AG20443 (cell line): ENCODE measurements around the gene STK24.

Experiments
- DNase-seq: peaks from one replicate; pipeline ENCODE4 v3.0.0; 2012; ENCODE audit warnings: low spot score, mixed read lengths

STK24 gene

GRCh38 chr13:98489446-98490194, 87.3 kb downstream of the STK24 start:
- no peak for DNase-seq

DNA sequence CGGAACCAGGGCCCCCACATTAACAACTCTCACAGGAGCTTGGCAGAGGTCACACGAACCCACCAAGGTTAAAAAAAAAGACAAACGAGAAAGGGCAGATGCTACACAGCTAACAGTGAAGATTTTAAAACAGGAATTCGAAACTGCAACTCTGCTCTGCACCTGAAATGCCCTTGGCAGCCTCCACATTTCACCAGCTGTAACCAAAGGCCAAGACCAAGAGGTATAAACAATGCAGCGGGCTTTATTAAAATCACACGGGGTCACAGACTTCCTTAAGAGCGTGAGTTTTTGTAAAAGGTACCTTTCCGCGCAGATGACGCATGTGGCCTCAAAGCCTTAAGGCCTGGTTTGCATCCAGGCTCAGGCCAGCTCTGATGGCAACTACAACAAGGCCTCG, 88.2 kb downstream of the STK24 start:
- no peak for DNase-seq

- DNase-seq: no peak
Observed at GRCh38 chr13:98487522-98487921, 89.4 kb downstream of the STK24 start.

GRCh38 chr13:98487016-98487415, 89.9 kb downstream of the STK24 start:
- DNase-seq: no peak

- DNase-seq: no peak
Observed at GRCh38 chr13:98486412-98486811, 90.5 kb downstream of the STK24 start.

DNA sequence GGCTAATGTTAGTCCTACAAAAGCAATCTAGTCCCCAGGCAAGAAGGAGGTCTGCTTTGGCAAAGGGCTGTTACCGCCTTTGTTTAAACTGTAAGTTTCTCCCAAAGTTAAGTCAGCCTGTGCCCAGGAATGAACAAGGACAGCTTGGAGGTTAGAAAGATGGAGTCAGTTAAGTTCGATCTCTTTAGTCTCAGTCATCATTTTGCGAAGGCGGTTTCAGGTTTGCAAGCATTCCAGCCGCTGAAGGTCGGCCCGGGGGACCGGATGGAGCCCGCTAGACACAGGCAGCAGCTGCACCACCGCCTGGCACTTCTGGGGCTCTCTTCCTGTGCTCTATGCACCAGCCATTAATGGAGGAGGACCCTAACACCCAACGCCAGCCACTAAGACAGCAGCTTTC, 91.3 kb downstream of the STK24 start:
- DNase-seq: no peak

DNA sequence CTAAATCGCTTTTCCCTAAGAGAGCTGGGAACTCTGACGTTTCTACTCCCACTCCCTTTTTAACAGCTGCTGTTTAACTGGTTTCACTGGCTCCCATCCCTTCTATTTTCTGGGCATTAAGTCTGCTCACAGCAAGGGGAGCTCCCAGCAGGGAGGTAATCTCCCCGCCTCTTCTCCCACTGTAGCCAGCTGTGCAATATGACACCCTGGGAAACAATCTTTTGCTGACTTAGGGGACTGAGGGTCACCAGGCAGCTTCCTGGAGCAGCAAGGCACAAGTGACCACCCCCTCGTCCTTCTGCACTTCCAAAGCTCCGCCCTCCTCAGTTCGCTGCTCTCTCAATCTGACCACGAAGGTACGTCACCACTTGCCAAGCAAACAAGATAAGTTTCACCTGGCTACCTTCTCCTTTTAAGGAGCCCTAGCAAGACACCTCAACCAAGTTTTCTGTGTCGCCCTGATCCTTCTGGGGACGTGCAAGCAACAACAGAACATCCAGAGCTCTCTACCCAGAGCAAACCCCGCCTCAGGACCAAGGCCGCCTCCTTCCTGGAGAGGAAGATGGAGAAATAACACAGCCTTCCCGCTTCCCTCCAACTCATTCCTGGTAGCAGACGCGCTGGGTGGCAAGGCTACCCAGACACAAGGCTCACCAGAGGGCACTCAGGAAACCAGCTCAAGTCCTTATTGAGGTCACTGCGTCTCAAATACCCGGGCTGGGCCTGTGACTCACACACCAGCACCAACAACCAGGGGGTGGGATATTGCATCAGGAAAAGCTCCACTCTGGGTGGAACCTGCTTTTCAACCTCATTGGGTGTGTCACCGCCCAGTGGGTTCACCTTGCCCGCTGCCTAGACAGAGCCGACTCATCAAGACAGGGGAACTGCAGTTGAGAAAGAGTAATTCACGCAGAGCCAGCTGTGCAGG, 92.4 kb downstream of the STK24 start:
- peak; percentile 90 for DNase-seq

DNA sequence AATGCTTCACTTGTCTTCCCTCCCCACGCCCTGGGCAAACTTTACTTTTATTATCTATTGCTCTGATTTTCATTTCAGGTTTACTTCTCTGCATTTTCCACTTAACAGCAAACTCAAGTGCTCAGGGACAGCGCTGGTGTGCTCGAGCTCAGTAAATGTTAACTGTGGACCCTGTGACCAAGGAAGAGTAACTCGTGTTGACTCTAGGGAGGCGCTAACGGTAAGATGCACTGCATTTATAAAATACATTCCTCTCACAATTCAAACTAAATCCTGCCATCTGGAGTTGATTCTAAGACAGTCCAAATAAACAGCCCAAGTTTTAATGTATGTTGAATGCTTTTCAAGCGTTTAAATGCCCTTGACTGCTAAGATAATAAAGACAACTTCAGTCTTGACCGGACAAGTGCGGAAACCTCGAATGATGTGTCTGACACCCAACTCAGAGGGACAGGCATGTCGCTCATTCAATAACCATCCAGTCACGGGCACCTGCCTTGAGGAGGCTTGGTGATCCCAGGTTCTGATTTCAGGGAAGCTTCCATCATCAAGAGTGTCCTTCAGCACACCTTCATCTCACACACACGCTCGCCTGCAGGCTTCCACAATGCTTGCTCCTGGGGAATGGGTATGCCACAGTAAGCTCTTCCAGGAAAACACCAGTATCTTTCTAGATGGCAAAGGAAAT, 93.2 kb downstream of the STK24 start:
- DNase-seq: no peak

GRCh38 chr13:98482476-98483444, 94.1 kb downstream of the STK24 start:
- peak; percentile 82 for DNase-seq

DNA sequence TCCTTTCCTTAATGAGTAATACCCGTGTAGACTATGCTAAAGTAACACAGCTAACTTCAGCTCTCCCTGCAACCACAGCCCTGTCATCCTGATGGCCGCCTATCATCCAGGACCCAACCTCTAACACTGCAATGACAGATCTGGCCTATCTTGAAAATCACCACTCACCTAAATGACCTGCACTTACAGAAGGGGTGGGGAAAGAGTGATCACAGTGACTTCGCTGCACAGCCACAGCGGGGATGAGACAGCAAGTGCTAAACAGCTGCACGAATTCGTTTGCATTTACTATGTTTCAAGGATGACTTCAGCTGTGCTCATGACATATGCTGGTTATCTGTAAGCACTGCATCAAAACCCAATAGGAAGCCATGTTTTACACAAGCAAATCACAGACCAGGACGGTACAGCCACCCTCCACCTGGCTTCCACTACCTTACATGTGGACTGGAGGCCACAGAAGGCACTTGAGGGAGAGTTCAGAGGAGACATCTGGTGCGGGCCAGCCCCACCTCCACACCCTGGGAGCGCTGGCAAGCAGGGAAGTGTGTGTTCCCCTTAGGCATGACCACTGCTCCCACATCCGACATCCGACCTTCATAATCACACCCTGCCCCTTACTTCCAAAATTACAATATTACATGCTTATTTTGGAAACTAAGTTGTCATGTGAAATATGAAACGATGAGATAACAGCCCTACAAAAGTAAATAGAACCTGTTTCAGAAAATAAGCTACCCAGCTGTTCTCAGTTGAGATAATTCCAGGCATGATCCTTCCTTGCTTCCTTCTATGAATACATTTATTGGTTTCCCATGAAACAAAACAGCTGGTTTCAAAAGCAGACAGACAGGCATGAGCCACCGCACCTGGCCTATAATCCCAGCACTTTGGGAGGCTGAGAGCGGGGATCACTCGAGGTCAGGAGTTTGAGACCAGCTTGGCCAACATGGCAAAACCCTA, 95.7 kb downstream of the STK24 start:
- DNase-seq: no peak

GRCh38 chr13:98479496-98480003, 97.4 kb downstream of the STK24 start:
- no peak for DNase-seq

DNA sequence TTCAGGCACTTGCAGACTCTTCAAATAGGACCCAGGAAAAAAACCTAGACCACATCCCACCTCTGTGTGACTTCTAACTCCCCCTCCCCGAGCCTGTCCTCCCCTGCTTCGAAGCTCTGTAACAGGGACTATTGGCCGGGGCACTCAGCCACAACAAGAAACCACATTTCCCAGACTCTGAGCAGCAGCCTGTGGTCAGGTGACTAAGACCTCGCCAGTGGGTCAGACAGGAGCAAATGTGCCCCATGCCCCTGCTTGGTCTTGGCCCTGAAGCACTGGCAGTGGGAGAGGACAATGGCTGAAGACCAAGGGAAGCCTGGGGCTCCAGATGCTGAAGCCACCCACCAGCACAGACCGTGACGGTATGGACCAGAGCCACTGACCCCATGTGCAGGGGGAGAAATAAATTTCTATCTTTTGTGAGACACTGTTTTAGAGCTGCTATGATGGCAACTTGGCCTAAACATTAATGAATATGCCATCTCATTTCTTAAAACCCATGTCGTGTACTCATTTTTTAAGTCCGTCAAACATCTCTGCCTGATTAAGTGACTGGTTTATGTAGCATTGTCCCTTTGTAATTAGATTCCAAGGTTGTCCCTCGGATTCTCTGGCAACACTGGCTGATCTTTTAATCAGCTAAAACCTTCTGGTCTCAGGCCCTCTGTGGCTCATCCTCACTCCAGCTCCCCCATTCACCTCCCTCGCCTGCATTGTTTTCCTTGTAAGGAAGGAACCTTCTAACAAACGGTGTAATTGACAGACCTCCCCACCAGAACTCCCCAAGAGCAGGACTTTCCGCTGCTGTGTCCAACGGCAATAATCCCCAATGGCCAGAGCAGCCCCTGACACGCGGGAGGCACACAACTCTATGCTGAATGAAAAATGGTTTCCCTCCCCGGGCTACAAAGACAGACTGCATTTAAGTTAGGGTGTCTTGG, 98.4 kb downstream of the STK24 start:
- peak; percentile 52 for DNase-seq

GRCh38 chr13:98476538-98476966, 100.4 kb downstream of the STK24 start:
- peak; percentile 93 for DNase-seq

- DNase-seq: no peak
Observed at GRCh38 chr13:98476106-98476505, 100.8 kb downstream of the STK24 start.

- no peak for DNase-seq
Observed at GRCh38 chr13:98475522-98475921, 101.4 kb downstream of the STK24 start.

GRCh38 chr13:98474761-98475160, 102.1 kb downstream of the STK24 start:
- no peak for DNase-seq

DNA sequence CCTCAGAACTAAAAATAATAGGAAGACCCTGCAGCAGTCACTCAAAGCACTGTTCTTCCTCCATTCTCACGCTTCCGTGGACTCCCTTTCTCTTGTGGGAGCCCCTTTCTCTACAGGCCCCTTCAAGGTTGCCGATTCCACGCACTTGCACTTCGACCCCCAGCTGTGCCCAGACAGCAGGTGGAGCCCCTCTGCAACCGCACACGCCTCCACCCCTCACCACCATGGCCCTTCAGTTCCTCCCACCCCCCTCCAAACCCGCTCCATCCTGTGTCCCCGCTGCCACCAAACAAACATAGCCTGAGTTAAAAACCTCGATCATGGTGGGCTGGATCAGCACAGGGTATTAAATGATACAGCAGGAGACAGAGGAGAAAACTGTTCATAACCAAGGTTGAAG, 102.6 kb downstream of the STK24 start:
- DNase-seq: no peak

DNA sequence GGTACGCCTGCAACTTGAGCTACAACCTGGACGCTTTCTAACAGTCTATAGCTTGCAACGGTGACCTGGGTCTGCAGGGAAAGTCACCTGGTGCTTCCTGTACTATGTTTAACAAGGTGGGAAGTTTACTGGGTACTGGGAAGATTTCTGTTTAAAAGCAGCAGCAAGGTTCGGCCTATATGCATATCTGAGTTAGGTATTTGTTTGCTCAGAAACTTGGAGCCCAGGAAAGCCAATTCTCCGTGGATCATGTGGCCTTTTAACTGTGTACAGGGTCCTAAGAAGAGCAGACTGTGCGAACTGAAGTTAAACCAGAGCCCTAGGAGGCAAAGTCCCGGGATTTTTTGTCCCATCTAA, 103.1 kb downstream of the STK24 start:
- DNase-seq: no peak
